ENCODE results near the gene HABP2.

GRCh38 chr10:113613977-113614690, 61.3 kb downstream of the HABP2 start:
- no peak for TF ChIP-seq CTCF (IDR thresholded peaks at IDR 0.05; ENCODE audit: poor library complexity)
- TF ChIP-seq EZH2 (IDR thresholded peaks at IDR 0.05; ENCODE audit: borderline replicate concordance) = no peak
- no peak for TF ChIP-seq EZH2phosphoT487 (IDR thresholded peaks at IDR 0.05; ENCODE audit: low read depth, severe bottlenecking, unreplicated experiment)
